Testis (tissue), 3 donors: ENCODE results near the gene BACH2. TPM values are rescaled to one million over a fixed set of nuclear protein-coding genes. Genes with fewer than 3 reads are reported as not detected.

Source experiments
- DNase-seq: peaks from one replicate; pipeline ENCODE4 v3.0.0-alpha.2; 2019
- H3K27ac ChIP-seq, 2 donors: fragments of 200-600 bp; sonication (generic); one replicate each; pipeline ENCODE4 v1.5.1; 2019
- H3K27me3 ChIP-seq: fragments of 200-600 bp; sonication (generic); one replicate; pipeline ENCODE4 v1.5.1; 2019
- H3K36me3 ChIP-seq: fragments of 200-600 bp; sonication (generic); one replicate; pipeline ENCODE4 v1.5.1; 2017; ENCODE audit warnings: low read depth; ENCODE audit errors: missing control alignments
- H3K4me1 ChIP-seq: fragments of 200-600 bp; sonication (generic); one replicate; pipeline ENCODE4 v1.5.1; 2019
- H3K4me3 ChIP-seq, 2 donors: fragments of 200-600 bp; sonication (generic); one replicate each; pipeline ENCODE4 v1.5.1; 2017 to 2019
- H3K9me3 ChIP-seq: fragments of 200-600 bp; sonication (generic); one replicate; pipeline ENCODE4 v1.5.1; 2017
- CTCF ChIP-seq, 3 experiments: fragments of 450-650 bp in 2 of 3; fragments of 200-600 bp in 1 of 3; sonication (generic) in 1 of 3; IDR thresholded peaks; one replicate each; pipeline ENCODE4 v1.5.1; 2016 to 2019; ENCODE audit warnings: antibody characterized with exemption in 3 of 3, mild to moderate bottlenecking in 2 of 3, moderate library complexity in 1 of 3
- POLR2A ChIP-seq: fragments of 450-650 bp; IDR thresholded peaks from one replicate; pipeline ENCODE4 v1.6.1; 2017; ENCODE audit warnings: antibody characterized with exemption, mild to moderate bottlenecking, moderate library complexity
- WGBS, 2 donors: methylation state at CpG; one replicate each; pipeline ENCODE4 v1.1.5; 2018; 5-methylcytosine and 5-hydroxymethylcytosine counted together
- intact Hi-C: fragments of 100-400 bp; cut with DNase I; formaldehyde crosslinking; loops from one replicate; pipeline ENCODE4 v1.15.1; 2023; ENCODE audit warnings: low total_unique reads
- polyA plus RNA-seq: library from polyadenylated mRNA; stranded (reverse); fragments of 350-450 nt; fragmentation: Illumina TruSeq; extraction: RNeasy Lipid Tissue Mini Kit (QIAGEN cat#74804); gene quantifications from one replicate; pipeline ENCODE4 v1.2.3, GENCODE V29; 2014; ENCODE audit warnings: low read depth, low replicate concordance; ENCODE audit not compliant: insufficient read depth
- total RNA-seq, 2 donors: library from RNA; depleted of rRNA; stranded (reverse); fragments of >200 nt; gene quantifications; one replicate each; pipeline ENCODE4 v1.2.3, GENCODE V29; 2016

The BACH2 gene
- total and polyA plus RNA-seq, 3 donors from 2014 or later: 5.0 to 8.3 (median 6.5) TPM

GRCh38 chr6:90146024-90146423, 150.6 kb downstream of the BACH2 start:
- H3K4me3 ChIP-seq: no peak overlapping the region

GRCh38 chr6:90144928-90145555, 151.6 kb downstream of the BACH2 start:
- no peak overlapping the region for H3K4me3 ChIP-seq
- H3K27me3 ChIP-seq: no peaks in the 10 kb centered on the region
- intact Hi-C loops: no loop called here
- TF ChIP-seq CTCF (IDR thresholded peaks at IDR 0.05) (no peak), POLR2A (no peak)
- H3K36me3 ChIP-seq: no peaks in the 10 kb centered on the region
- no peaks in the 10 kb centered on the region for H3K4me1 ChIP-seq
- WGBS, 2 donors: 97 to 98% methylated on average over 3 of the region's 3 CpGs
- H3K27ac ChIP-seq: no peak overlapping the region
- no peaks in the 10 kb centered on the region for H3K9me3 ChIP-seq
- DNase-seq: no peak

More at GRCh38 chr6:90146024-90146423, 150.6 kb downstream of the BACH2 start:
- Histone ChIP-seq H3K4me1 (no peaks in the 10 kb centered on the region), H3K36me3 (no peaks in the 10 kb centered on the region), H3K27me3 (no peaks in the 10 kb centered on the region), H3K27ac (no peak overlapping the region), H3K9me3 (no peaks in the 10 kb centered on the region)
- intact Hi-C loops: no loop called here
- WGBS, 2 donors: 90 to 95% methylated on average over 4 of the region's 4 CpGs
- TF ChIP-seq CTCF (IDR thresholded peaks at IDR 0.05) (no peak), POLR2A (no peak)
- no peak for DNase-seq

- no peaks in the 10 kb centered on the region for H3K4me1 ChIP-seq
- H3K27ac ChIP-seq: no peak overlapping the region
- H3K4me3 ChIP-seq: no peak overlapping the region
- H3K27me3 ChIP-seq: no peaks in the 10 kb centered on the region
- no peaks in the 10 kb centered on the region for H3K36me3 ChIP-seq
- intact Hi-C loops: no loop called here
- no peak for DNase-seq
- 85 to 90% methylated on average over 3 of the region's 3 CpGs for WGBS, 2 donors
- H3K9me3 ChIP-seq: no peaks in the 10 kb centered on the region
- TF ChIP-seq CTCF (IDR thresholded peaks at IDR 0.05) (no peak), POLR2A (no peak)
Observed at GRCh38 chr6:90144396-90144795, 152.2 kb downstream of the BACH2 start.

- no peaks in the 10 kb centered on the region for H3K9me3 ChIP-seq
- TF ChIP-seq CTCF (IDR thresholded peaks at IDR 0.05) (no peak), POLR2A (no peak)
- no peaks in the 10 kb centered on the region for H3K36me3 ChIP-seq
- WGBS, 2 donors: 90 to 96% methylated on average over 1 of the region's 1 CpG
- no peaks in the 10 kb centered on the region for H3K4me1 ChIP-seq
- DNase-seq: no peak
- H3K4me3 ChIP-seq: no peak overlapping the region
- H3K27ac ChIP-seq: no peak overlapping the region
- intact Hi-C loops: no loop called here
- H3K27me3 ChIP-seq: no peaks in the 10 kb centered on the region
Observed at GRCh38 chr6:90140683-90141082, 156.0 kb downstream of the BACH2 start.

- no peak for TF ChIP-seq POLR2A
- TF ChIP-seq CTCF (IDR thresholded peaks at IDR 0.05): no peak
- Histone ChIP-seq H3K27me3 (no peaks in the 10 kb centered on the region), H3K27ac (no peak overlapping the region), H3K9me3 (no peaks in the 10 kb centered on the region), H3K4me3 (no peak overlapping the region), H3K36me3 (no peaks in the 10 kb centered on the region), H3K4me1 (no peaks in the 10 kb centered on the region)
- 94 to 95% methylated on average over 7 of the region's 7 CpGs for WGBS, 2 donors
- DNase-seq: no peak
- intact Hi-C loops: no loop called here
Observed at GRCh38 chr6:90139272-90139817, 157.3 kb downstream of the BACH2 start.
